ENCODE data around the gene DEFB118.
"Not testable (repeated sequence)": the region's sequence is repeated elsewhere in the genome, so short reads cannot be mapped to it uniquely, and the experiment has no call there.

The DEFB118 gene

GRCh38 chr20:31368301-31368700 lies at the start of gene DEFB118:
Gene DEFB118 (plus strand): TSS chr20:31368601. CDS start chr20:31368651, 50 bp downstream.
- DNase-seq (ENCODE audit: low read depth): no peak
- TF ChIP-seq, protein P1, sequence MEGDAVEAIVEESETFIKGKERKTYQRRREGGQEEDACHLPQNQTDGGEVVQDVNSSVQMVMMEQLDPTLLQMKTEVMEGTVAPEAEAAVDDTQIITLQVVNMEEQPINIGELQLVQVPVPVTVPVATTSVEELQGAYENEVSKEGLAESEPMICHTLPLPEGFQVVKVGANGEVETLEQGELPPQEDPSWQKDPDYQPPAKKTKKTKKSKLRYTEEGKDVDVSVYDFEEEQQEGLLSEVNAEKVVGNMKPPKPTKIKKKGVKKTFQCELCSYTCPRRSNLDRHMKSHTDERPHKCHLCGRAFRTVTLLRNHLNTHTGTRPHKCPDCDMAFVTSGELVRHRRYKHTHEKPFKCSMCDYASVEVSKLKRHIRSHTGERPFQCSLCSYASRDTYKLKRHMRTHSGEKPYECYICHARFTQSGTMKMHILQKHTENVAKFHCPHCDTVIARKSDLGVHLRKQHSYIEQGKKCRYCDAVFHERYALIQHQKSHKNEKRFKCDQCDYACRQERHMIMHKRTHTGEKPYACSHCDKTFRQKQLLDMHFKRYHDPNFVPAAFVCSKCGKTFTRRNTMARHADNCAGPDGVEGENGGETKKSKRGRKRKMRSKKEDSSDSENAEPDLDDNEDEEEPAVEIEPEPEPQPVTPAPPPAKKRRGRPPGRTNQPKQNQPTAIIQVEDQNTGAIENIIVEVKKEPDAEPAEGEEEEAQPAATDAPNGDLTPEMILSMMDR (IDR thresholded peaks at IDR 0.05; ENCODE audit: low read depth, low read length, missing control alignments): no peak
- H3K4me3 ChIP-seq (ENCODE audit: low read depth, low read length): no peak within 1 kb of the TSS

- no peak overlapping the region for H3K4me3 ChIP-seq (ENCODE audit: low read depth, low read length)
- DNase-seq (ENCODE audit: low read depth): no peak
- TF ChIP-seq, protein P1 (IDR thresholded peaks at IDR 0.05; ENCODE audit: low read depth, low read length, missing control alignments): no peak
Measured at GRCh38 chr20:31322504-31322903, 45.9 kb upstream of the DEFB118 start.

GRCh38 chr20:31330893-31331292 lies 37.5 kb upstream of the DEFB118 start:
- DNase-seq (ENCODE audit: low read depth): no peak
- no peak overlapping the region for H3K4me3 ChIP-seq (ENCODE audit: low read depth, low read length)

GRCh38 chr20:31341470-31341869 lies 26.9 kb upstream of the DEFB118 start:
- TF ChIP-seq, protein P1 (IDR thresholded peaks at IDR 0.05; ENCODE audit: low read depth, low read length, missing control alignments): no peak
- no peak overlapping the region for H3K4me3 ChIP-seq (ENCODE audit: low read depth, low read length)
- no peak for DNase-seq (ENCODE audit: low read depth)

More at GRCh38 chr20:31330893-31331292, 37.5 kb upstream of the DEFB118 start:
- TF ChIP-seq, protein P1 (IDR thresholded peaks at IDR 0.05; ENCODE audit: low read depth, low read length, missing control alignments): no peak

DNA sequence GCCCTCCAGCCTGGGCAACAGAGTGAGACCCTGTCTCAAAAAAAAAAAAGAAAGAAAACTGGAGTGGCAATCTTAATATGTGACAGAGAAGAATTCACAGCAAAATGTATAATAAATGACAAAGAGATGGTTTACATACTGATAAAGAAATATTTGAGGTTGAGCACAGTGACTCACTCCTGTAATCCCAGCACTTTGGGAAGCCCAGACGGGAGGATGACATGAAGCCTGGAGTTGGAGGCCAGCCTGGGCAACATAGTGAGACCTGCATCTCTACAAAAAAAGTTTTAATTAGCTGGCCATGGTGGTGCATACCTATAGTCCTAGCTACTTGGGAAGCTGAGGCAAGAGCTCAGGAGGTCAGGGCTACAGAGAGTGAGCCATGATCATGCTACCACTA lies 12.4 kb upstream of the DEFB118 start:
- H3K4me3 ChIP-seq (ENCODE audit: low read depth, low read length): no peak overlapping the region
- DNase-seq (ENCODE audit: low read depth): no peak
- TF ChIP-seq, protein P1 (IDR thresholded peaks at IDR 0.05; ENCODE audit: low read depth, low read length, missing control alignments): no peak

DNA sequence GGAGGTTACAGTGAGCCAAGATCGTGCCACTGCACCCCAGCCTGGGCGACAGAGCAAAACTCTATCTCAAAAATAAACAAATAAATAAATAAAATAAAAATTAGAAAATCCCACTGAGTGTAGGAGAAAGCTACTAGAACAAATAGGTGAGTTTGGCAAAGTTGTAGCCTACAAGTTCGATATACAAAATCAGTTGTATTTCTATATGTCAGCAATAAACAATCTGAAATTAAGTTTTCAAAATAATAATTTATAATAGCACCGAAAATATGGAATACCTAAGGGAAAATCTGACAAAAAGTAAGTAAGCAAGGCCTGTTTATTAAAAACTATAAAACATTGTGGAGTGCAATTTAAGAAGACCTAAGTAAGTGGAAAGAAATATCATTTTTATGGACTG lies 5.1 kb upstream of the DEFB118 start:
- DNase-seq (ENCODE audit: low read depth): no peak
- H3K4me3 ChIP-seq (ENCODE audit: low read depth, low read length): no peak overlapping the region
- TF ChIP-seq, protein P1 (IDR thresholded peaks at IDR 0.05; ENCODE audit: low read depth, low read length, missing control alignments): no peak

- not testable (repeated sequence) for DNase-seq (ENCODE audit: low read depth); H3K4me3 ChIP-seq (ENCODE audit: low read depth, low read length)
Measured at GRCh38 chr20:31364272-31364671, 4.1 kb upstream of the DEFB118 start.

All from GM12864 (cell line).